ENCODE data around the gene LRRC45.
A peak's percentile ranks its signal among the peaks of the same experiment; 100 is the strongest.

LRRC45 gene

GRCh38 chr17:82063424-82064415 is 40.6 kb downstream of the LRRC45 start:
- DNase-seq (ENCODE audit: low read depth), result no peak

- no peak for DNase-seq (ENCODE audit: low read depth)
Observed at GRCh38 chr17:82064433-82065192, 41.5 kb downstream of the LRRC45 start.

GRCh38 chr17:82065193-82065637 is 42.1 kb downstream of the LRRC45 start:
- DNase-seq (ENCODE audit: low read depth), result no peak

GRCh38 chr17:82065638-82066303 is 42.7 kb downstream of the LRRC45 start, which contains the start of gene DUS1L:
Gene DUS1L (minus strand): TSS chr17:82065804. CDS start chr17:82065059, 745 bp downstream.
- peak; percentile 68 for DNase-seq (ENCODE audit: low read depth)

GRCh38 chr17:82070611-82071010 is 47.5 kb downstream of the LRRC45 start:
- no peak for DNase-seq (ENCODE audit: low read depth)

- DNase-seq (ENCODE audit: low read depth), result no peak
Observed at GRCh38 chr17:82072827-82073226, 49.7 kb downstream of the LRRC45 start.

GRCh38 chr17:82073446-82073845 is 50.3 kb downstream of the LRRC45 start:
- no peak for DNase-seq (ENCODE audit: low read depth)

GRCh38 chr17:82076018-82076784 is 53.1 kb downstream of the LRRC45 start:
- no peak for DNase-seq (ENCODE audit: low read depth)

- DNase-seq (ENCODE audit: low read depth), result no peak
Observed at GRCh38 chr17:82076785-82077591, 53.9 kb downstream of the LRRC45 start.

GRCh38 chr17:82077617-82078358 is 54.7 kb downstream of the LRRC45 start:
- DNase-seq (ENCODE audit: low read depth), result no peak

- DNase-seq (ENCODE audit: low read depth), result no peak
Observed at GRCh38 chr17:82078433-82078832, 55.3 kb downstream of the LRRC45 start.

- no peak for DNase-seq (ENCODE audit: low read depth)
Observed at GRCh38 chr17:82079001-82079677, 56.0 kb downstream of the LRRC45 start.

- DNase-seq (ENCODE audit: low read depth), result no peak
Observed at GRCh38 chr17:82080048-82080788, 57.1 kb downstream of the LRRC45 start.
